Stimulated activated CD8-positive, alpha-beta memory T cell treated with anti-CD3 and anti-CD28 coated beads, Interleukin-15, amount 100 ng/mL, for 1 hour (primary cell): ENCODE data around the gene CRLF3.
"Not testable (repeated sequence)": the region's sequence is repeated elsewhere in the genome, so short reads cannot be mapped to it uniquely, and the experiment has no call there.

ENCODE experiments used
- DNase-seq: peaks from one replicate; pipeline ENCODE4 v3.0.0-alpha.2; 2020; ENCODE audit warnings: low read depth

Gene CRLF3

DNA sequence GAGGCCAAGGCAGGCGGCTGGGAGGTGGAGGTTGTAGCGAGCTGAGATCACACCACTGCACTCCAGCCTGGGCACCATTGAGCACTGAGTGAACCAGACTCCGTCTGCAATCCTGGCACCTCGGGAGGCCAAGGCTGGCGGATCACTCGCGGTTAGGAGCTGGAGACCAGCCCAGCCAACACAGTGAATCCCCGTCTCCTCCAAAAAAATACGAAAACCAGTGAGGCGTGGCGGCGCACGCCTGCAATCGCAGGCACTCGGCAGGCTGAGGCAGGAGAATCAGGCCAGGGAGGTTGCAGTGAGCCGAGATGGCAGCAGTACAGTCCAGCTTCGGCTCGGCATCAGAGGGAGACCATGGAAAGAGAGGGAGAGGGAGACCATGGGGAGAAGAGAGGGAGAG lies 88.1 kb downstream of the CRLF3 start:
- not testable (repeated sequence) for DNase-seq

DNA sequence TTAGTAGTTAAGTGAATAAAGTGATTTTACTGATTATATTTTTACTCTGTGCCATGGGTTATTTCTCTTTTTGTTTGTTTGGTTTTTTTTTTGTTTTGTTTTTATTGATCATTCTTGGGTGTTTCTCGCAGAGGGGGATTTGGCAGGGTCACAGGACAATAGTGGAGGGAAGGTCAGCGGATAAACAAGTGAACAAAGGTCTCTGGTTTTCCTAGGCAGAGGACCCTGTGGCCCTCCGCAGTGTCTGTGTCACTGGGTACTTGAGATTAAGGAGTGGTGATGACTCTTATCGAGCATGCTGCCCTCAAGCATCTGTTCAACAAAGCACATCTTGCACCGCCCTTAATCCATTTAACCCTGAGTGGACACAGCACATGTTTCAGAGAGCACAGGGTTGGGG lies 88.8 kb downstream of the CRLF3 start:
- DNase-seq = not testable (repeated sequence)

DNA sequence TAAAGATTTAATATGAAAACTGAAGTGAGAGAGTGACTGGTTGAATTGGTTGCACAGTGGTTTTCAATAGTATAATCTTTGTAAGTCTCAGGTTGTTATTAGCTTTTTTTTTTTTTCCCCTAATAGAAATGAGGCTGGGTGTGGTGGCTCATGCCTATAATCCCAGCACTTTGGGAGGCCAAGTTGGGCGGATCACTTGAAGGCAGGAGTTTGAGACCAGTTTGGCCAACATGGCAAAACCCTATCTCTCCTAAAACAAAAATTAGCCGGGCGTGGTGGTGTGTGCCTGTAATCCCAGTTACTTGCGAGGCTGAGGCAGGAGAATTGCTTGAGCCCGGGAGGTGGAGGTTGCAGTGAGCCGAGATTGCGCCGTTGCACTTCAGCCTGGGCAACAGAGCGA lies 89.3 kb downstream of the CRLF3 start:
- DNase-seq = not testable (repeated sequence)

DNA sequence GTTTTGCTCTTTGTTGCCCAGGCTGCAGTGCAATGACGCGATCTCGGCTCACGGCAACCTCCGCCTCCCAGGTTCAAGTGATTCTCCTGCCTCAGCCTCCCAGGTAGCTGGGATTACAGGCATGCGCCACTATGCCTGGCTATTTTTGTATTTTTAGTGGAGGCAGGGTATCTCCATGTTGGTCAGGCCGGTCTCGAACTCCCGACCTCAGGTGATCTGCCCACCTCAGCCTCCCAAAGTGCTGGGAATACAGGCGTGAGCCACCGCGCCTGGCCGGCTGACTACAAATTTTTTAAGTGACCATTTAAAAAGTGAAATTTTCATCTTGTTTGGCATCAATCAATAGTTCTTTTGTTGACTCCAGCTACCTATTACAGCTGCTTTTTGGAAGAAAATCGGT lies 90.3 kb downstream of the CRLF3 start:
- not testable (repeated sequence) for DNase-seq
